ENCODE data around the gene GLDN.
"Not testable (repeated sequence)": the region's sequence is repeated elsewhere in the genome, so short reads cannot be mapped to it uniquely, and the experiment has no call there.

- not testable (repeated sequence) for TF ChIP-seq CTCF (conservative IDR thresholded peaks at IDR 0.05; ENCODE audit: low read depth, low read length); POLR2A (IDR thresholded peaks at IDR 0.05; ENCODE audit: low read depth, low read length); CEBPB (IDR thresholded peaks at IDR 0.05; ENCODE audit: low read depth, low read length); MXI1 (IDR thresholded peaks at IDR 0.05; ENCODE audit: borderline replicate concordance, low read depth, low read length); RAD21 (IDR thresholded peaks at IDR 0.05; ENCODE audit: low read length); SMC3 (IDR thresholded peaks at IDR 0.05; ENCODE audit: low read depth, low read length); BHLHE40 (IDR thresholded peaks at IDR 0.05; ENCODE audit: low read depth, low read length); NFE2L2 (IDR thresholded peaks at IDR 0.05; ENCODE audit: low read depth, low read length)
- TF ChIP-seq, protein P1, sequence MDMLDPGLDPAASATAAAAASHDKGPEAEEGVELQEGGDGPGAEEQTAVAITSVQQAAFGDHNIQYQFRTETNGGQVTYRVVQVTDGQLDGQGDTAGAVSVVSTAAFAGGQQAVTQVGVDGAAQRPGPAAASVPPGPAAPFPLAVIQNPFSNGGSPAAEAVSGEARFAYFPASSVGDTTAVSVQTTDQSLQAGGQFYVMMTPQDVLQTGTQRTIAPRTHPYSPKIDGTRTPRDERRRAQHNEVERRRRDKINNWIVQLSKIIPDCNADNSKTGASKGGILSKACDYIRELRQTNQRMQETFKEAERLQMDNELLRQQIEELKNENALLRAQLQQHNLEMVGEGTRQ (IDR thresholded peaks at IDR 0.05; ENCODE audit: low read depth, low read length) = not testable (repeated sequence)
Measured at GRCh38 chr15:51423040-51423439, 81.6 kb downstream of the GLDN start.
